Activated naive CD4-positive, alpha-beta T cell treated with anti-CD3 and anti-CD28 coated beads, Interleukin-2, amount 10 ng/mL, durations not matched to agents 7 days and 5 days (primary cell): Measurements from ENCODE around the gene DCAF7.

Experiments used
- CTCF ChIA-PET: fragments of 350-600 bp; sonication (Branson Sonifier 250); formaldehyde crosslinking; loops from one replicate; lab custom pipeline; 2021; ENCODE audit warnings: antibody characterized with exemption; lab: Charles Lee
- DNase-seq: peaks from one replicate; pipeline ENCODE4 v3.0.0-alpha.2; 2020
- H3K27ac Mint-ChIP-seq: one replicate; pipeline ENCODE4 v1.8.0; 2021; ENCODE audit warnings: mild to moderate bottlenecking, moderate library complexity, mixed read lengths
- H3K27me3 Mint-ChIP-seq: one replicate; pipeline ENCODE4 v1.8.0; 2021; ENCODE audit warnings: mild to moderate bottlenecking, mixed read lengths
- H3K36me3 Mint-ChIP-seq: one replicate; pipeline ENCODE4 v1.8.0; 2021; ENCODE audit warnings: mixed read lengths
- H3K4me1 Mint-ChIP-seq: one replicate; pipeline ENCODE4 v1.8.0; 2021; ENCODE audit warnings: mixed read lengths
- H3K4me3 Mint-ChIP-seq: one replicate; pipeline ENCODE4 v1.8.0; 2021; ENCODE audit warnings: mild to moderate bottlenecking, moderate library complexity, mixed read lengths
- H3K9me3 Mint-ChIP-seq: one replicate; pipeline ENCODE4 v1.8.0; 2021; ENCODE audit warnings: mixed read lengths

DCAF7 gene

GRCh38 chr17:63626551-63627180 lies 76.4 kb downstream of the DCAF7 start:
- H3K4me3 Mint-ChIP-seq = no peak overlapping the region

GRCh38 chr17:63629627-63630026 lies 79.3 kb downstream of the DCAF7 start:
- H3K9me3 Mint-ChIP-seq = no peaks in the 10 kb centered on the region
- CTCF ChIA-PET = no interaction called here
- no peaks in the 10 kb centered on the region for H3K27me3 Mint-ChIP-seq
- H3K27ac Mint-ChIP-seq = no peak overlapping the region
- H3K4me3 Mint-ChIP-seq = no peak overlapping the region
- H3K4me1 Mint-ChIP-seq = peaks cover 32% of the 10 kb centered on the region
- H3K36me3 Mint-ChIP-seq = peaks cover 14% of the 10 kb centered on the region
- DNase-seq = no peak

More at GRCh38 chr17:63626551-63627180, 76.4 kb downstream of the DCAF7 start:
- no peaks in the 10 kb centered on the region for H3K27me3 Mint-ChIP-seq
- H3K9me3 Mint-ChIP-seq = no peaks in the 10 kb centered on the region
- H3K4me1 Mint-ChIP-seq = peaks cover 30% of the 10 kb centered on the region
- no peak overlapping the region for H3K27ac Mint-ChIP-seq
- no peak for DNase-seq
- CTCF ChIA-PET = interaction anchor here (0.7 to 1.0 kb wide), 2 partner anchors 56 to 148 kb away, joined by 3 to 5 read pairs; no protein-coding TSS in a partner anchor
- H3K36me3 Mint-ChIP-seq = no peaks in the 10 kb centered on the region

GRCh38 chr17:63631062-63631461 lies 80.8 kb downstream of the DCAF7 start:
- no peak for DNase-seq
- Mint-ChIP-seq H3K27me3 (no peaks in the 10 kb centered on the region), H3K27ac (no peak overlapping the region), H3K36me3 (peaks cover 18% of the 10 kb centered on the region), H3K4me3 (no peak overlapping the region), H3K4me1 (peaks cover 27% of the 10 kb centered on the region), H3K9me3 (no peaks in the 10 kb centered on the region)
- CTCF ChIA-PET = no interaction called here

- Mint-ChIP-seq H3K27ac (no peak overlapping the region), H3K36me3 (peaks cover 22% of the 10 kb centered on the region), H3K27me3 (no peaks in the 10 kb centered on the region), H3K4me3 (no peak overlapping the region), H3K9me3 (no peaks in the 10 kb centered on the region), H3K4me1 (peaks cover 23% of the 10 kb centered on the region)
- CTCF ChIA-PET = no interaction called here
- no peak for DNase-seq
Measured at GRCh38 chr17:63631626-63632025, 81.3 kb downstream of the DCAF7 start.

- no peaks in the 10 kb centered on the region for H3K9me3 Mint-ChIP-seq
- H3K4me1 Mint-ChIP-seq = peaks cover 20% of the 10 kb centered on the region
- H3K36me3 Mint-ChIP-seq = peaks cover 28% of the 10 kb centered on the region
- H3K4me3 Mint-ChIP-seq = no peak overlapping the region
- CTCF ChIA-PET = interaction anchor here (0.7 to 2.8 kb wide), 4 partner anchors 12 to 208 kb away, joined by 3 to 9 read pairs (median 6); partner anchors contain the start of gene MAP3K3
- DNase-seq = no peak
- H3K27me3 Mint-ChIP-seq = no peaks in the 10 kb centered on the region
- no peak overlapping the region for H3K27ac Mint-ChIP-seq
Measured at GRCh38 chr17:63633742-63634141, 83.5 kb downstream of the DCAF7 start.

- peak overlapping the region; percentile 1 for H3K27ac Mint-ChIP-seq
- no peak for DNase-seq
Measured at GRCh38 chr17:63634163-63634562, 83.9 kb downstream of the DCAF7 start.

GRCh38 chr17:63634816-63635215 lies 84.5 kb downstream of the DCAF7 start:
- H3K27ac Mint-ChIP-seq = no peak overlapping the region

More at GRCh38 chr17:63634163-63634562, 83.9 kb downstream of the DCAF7 start:
- peaks cover 28% of the 10 kb centered on the region for H3K36me3 Mint-ChIP-seq
- CTCF ChIA-PET = interaction anchor here (0.9 to 2.8 kb wide), 3 partner anchors 12 to 208 kb away, joined by 3 to 9 read pairs (median 8); partner anchors contain the start of gene MAP3K3
- H3K27me3 Mint-ChIP-seq = no peaks in the 10 kb centered on the region
- H3K9me3 Mint-ChIP-seq = no peaks in the 10 kb centered on the region
- peaks cover 24% of the 10 kb centered on the region for H3K4me1 Mint-ChIP-seq
- H3K4me3 Mint-ChIP-seq = no peak overlapping the region

GRCh38 chr17:63635290-63635689 lies 85.0 kb downstream of the DCAF7 start:
- Mint-ChIP-seq H3K4me3 (no peak overlapping the region), H3K9me3 (no peaks in the 10 kb centered on the region), H3K27ac (no peak overlapping the region), H3K4me1 (peaks cover 26% of the 10 kb centered on the region), H3K27me3 (no peaks in the 10 kb centered on the region), H3K36me3 (peaks cover 28% of the 10 kb centered on the region)
- CTCF ChIA-PET = interaction anchor here (0.6 to 2.8 kb wide), 3 partner anchors 24 to 209 kb away, joined by 3 to 8 read pairs (median 4); no protein-coding TSS in a partner anchor
- no peak for DNase-seq

More at GRCh38 chr17:63634816-63635215, 84.5 kb downstream of the DCAF7 start:
- CTCF ChIA-PET = interaction anchor here (1.7 to 2.8 kb wide), 3 partner anchors 23 to 209 kb away, joined by 4 to 9 read pairs (median 8); no protein-coding TSS in a partner anchor
- DNase-seq = no peak
- Mint-ChIP-seq H3K9me3 (no peaks in the 10 kb centered on the region), H3K36me3 (peaks cover 28% of the 10 kb centered on the region), H3K27me3 (no peaks in the 10 kb centered on the region), H3K4me3 (no peak overlapping the region), H3K4me1 (peaks cover 26% of the 10 kb centered on the region)

- peaks cover 26% of the 10 kb centered on the region for H3K4me1 Mint-ChIP-seq
- CTCF ChIA-PET = interaction anchor here (0.6 to 2.8 kb wide), 3 partner anchors 24 to 210 kb away, joined by 3 to 8 read pairs (median 4); no protein-coding TSS in a partner anchor
- H3K36me3 Mint-ChIP-seq = peaks cover 28% of the 10 kb centered on the region
- H3K27me3 Mint-ChIP-seq = no peaks in the 10 kb centered on the region
- H3K9me3 Mint-ChIP-seq = no peaks in the 10 kb centered on the region
- no peak overlapping the region for H3K27ac Mint-ChIP-seq
- H3K4me3 Mint-ChIP-seq = no peak overlapping the region
- DNase-seq = no peak
Measured at GRCh38 chr17:63635787-63636186, 85.5 kb downstream of the DCAF7 start.

GRCh38 chr17:63639125-63639524 lies 88.8 kb downstream of the DCAF7 start:
- H3K9me3 Mint-ChIP-seq = no peaks in the 10 kb centered on the region
- peaks cover 17% of the 10 kb centered on the region for H3K36me3 Mint-ChIP-seq
- peak overlapping the region; percentile 17 for H3K27ac Mint-ChIP-seq
- DNase-seq = no peak
- no peaks in the 10 kb centered on the region for H3K27me3 Mint-ChIP-seq
- H3K4me1 Mint-ChIP-seq = peaks cover 15% of the 10 kb centered on the region
- CTCF ChIA-PET = interaction anchor here (0.5 to 1.8 kb wide), 3 partner anchors 11 to 1324 kb away, joined by 3 to 4 read pairs (median 3); no protein-coding TSS in a partner anchor
- no peak overlapping the region for H3K4me3 Mint-ChIP-seq

- CTCF ChIA-PET = no interaction called here
- H3K36me3 Mint-ChIP-seq = peaks cover 15% of the 10 kb centered on the region
Measured at GRCh38 chr17:63640038-63640437, 89.8 kb downstream of the DCAF7 start.

GRCh38 chr17:63641692-63642448 lies 91.6 kb downstream of the DCAF7 start:
- Mint-ChIP-seq H3K27ac (peak overlapping the region; percentile 15), H3K4me3 (no peak overlapping the region), H3K4me1 (peaks cover 11% of the 10 kb centered on the region), H3K27me3 (no peaks in the 10 kb centered on the region), H3K9me3 (no peaks in the 10 kb centered on the region), H3K36me3 (peaks cover 22% of the 10 kb centered on the region)
- CTCF ChIA-PET = no interaction called here
- no peak for DNase-seq

More at GRCh38 chr17:63640038-63640437, 89.8 kb downstream of the DCAF7 start:
- H3K4me3 Mint-ChIP-seq = no peak overlapping the region
- H3K4me1 Mint-ChIP-seq = peaks cover 11% of the 10 kb centered on the region
- no peaks in the 10 kb centered on the region for H3K27me3 Mint-ChIP-seq
- H3K27ac Mint-ChIP-seq = no peak overlapping the region
- DNase-seq = no peak
- H3K9me3 Mint-ChIP-seq = no peaks in the 10 kb centered on the region
